Endothelial cell of umbilical vein (primary cell): ENCODE measurements around the gene FAM237A.

Experiments used
- CTCF ChIP-seq, 2 donors: IDR thresholded peaks; 1 replicate in 1 of 2; 2 replicates in 1 of 2; pipeline ENCODE4 v1.5.1; 2011; ENCODE audit warnings: low read length in 2 of 2, mild to moderate bottlenecking in 2 of 2, moderate library complexity in 2 of 2, control low read depth in 1 of 2, inconsistent platforms in 1 of 2, low read depth in 1 of 2; ENCODE audit not compliant: insufficient read depth in 1 of 2; ENCODE audit errors: extremely low read depth in 1 of 2
- POLR2A ChIP-seq: IDR thresholded peaks from 2 replicates; pipeline ENCODE4 v1.6.1; 2012; ENCODE audit warnings: low read depth, mild to moderate bottlenecking, control low read depth, low read length
- POLR2AphosphoS5 ChIP-seq: IDR thresholded peaks from 2 replicates; pipeline ENCODE4 v1.6.1; 2012; ENCODE audit warnings: low read depth, mild to moderate bottlenecking, control low read depth, low read length, moderate library complexity; ENCODE audit not compliant: insufficient read depth

GRCh38 chr2:206670531-206671319 lies 28.4 kb downstream of the FAM237A start:
- TF ChIP-seq CTCF (IDR thresholded peaks at IDR 0.05; ENCODE audit: extremely low read depth in 1 of 2, insufficient read depth in 1 of 2, low read depth in 1 of 2, low read length in 2 of 2) (no peak), POLR2AphosphoS5 (no peak), POLR2A (no peak)
